Right lobe of liver (tissue), 4 donors: ENCODE results near the gene PKM.

Source experiments
- POLR2A ChIP-seq: fragments of 450-650 bp; IDR thresholded peaks from one replicate; pipeline ENCODE4 v1.6.1; 2017; ENCODE audit warnings: antibody characterized with exemption, mild to moderate bottlenecking
- TF ChIP-seq, protein P1 (sequence below), 4 donors: fragments of 200-600 bp in 3 of 4; fragments of 450-650 bp in 1 of 4; IDR thresholded peaks; one replicate each; pipeline versions ENCODE4 v1.5.1 to v1.8.0; 2016 to 2022; ENCODE audit warnings: antibody characterized with exemption in 4 of 4, mild to moderate bottlenecking in 2 of 4
- donor health status: DM: no; HTN: no; CAD: no.
- donor health status: DM: no; HTN: no; CAD: no.
- donor health status: DM: no; HTN: yes; CAD: no.

DNA sequence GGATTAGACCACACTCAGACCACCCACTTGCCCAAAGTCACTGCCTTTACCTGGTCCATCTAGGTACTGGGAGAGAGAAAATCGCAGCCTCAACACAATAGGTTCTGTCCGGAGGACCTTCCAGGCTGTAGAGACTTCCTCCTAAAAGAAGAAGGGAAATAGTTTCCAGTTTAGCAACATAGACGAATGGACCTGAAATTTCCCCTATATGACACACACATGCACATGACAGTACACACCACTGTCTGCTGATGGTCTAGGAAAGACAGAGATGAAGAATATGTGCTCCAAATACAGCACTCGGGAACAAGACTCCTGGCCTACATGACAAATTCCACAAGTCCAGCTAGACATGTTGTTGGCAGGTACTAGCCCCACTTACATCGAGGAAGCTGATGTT, 34.0 kb upstream of the PKM start:
- TF ChIP-seq, protein P1, sequence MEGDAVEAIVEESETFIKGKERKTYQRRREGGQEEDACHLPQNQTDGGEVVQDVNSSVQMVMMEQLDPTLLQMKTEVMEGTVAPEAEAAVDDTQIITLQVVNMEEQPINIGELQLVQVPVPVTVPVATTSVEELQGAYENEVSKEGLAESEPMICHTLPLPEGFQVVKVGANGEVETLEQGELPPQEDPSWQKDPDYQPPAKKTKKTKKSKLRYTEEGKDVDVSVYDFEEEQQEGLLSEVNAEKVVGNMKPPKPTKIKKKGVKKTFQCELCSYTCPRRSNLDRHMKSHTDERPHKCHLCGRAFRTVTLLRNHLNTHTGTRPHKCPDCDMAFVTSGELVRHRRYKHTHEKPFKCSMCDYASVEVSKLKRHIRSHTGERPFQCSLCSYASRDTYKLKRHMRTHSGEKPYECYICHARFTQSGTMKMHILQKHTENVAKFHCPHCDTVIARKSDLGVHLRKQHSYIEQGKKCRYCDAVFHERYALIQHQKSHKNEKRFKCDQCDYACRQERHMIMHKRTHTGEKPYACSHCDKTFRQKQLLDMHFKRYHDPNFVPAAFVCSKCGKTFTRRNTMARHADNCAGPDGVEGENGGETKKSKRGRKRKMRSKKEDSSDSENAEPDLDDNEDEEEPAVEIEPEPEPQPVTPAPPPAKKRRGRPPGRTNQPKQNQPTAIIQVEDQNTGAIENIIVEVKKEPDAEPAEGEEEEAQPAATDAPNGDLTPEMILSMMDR (IDR thresholded peaks at IDR 0.05): no peak
- TF ChIP-seq POLR2A: no peak
